GM19438 (cell line): Measurements from ENCODE around the gene STX12.
"Not testable (repeated sequence)": the region's sequence is repeated elsewhere in the genome, so short reads cannot be mapped to it uniquely, and the experiment has no call there.

Experiments used
- ATAC-seq: cut with Tn5 transposase; IDR thresholded peaks from one replicate; pipeline ENCODE4 v1.9.1; 2021; ENCODE audit warnings: low read depth; ENCODE audit not compliant: unreplicated experiment

The STX12 gene

GRCh38 chr1:27864264-27864895 lies 91.4 kb downstream of the STX12 start:
- ATAC-seq: no peak

GRCh38 chr1:27865821-27866220 lies 92.8 kb downstream of the STX12 start:
- ATAC-seq: no peak

GRCh38 chr1:27868556-27868931 lies 95.5 kb downstream of the STX12 start:
- no peak for ATAC-seq

GRCh38 chr1:27868932-27869718 lies 96.1 kb downstream of the STX12 start:
- no peak for ATAC-seq

- no peak for ATAC-seq
Observed at GRCh38 chr1:27869719-27870085, 96.7 kb downstream of the STX12 start.

GRCh38 chr1:27871076-27871475 lies 98.1 kb downstream of the STX12 start:
- ATAC-seq: not testable (repeated sequence)

- no peak for ATAC-seq
Observed at GRCh38 chr1:27872059-27872801, 99.2 kb downstream of the STX12 start, which contains the start of gene THEMIS2. THEMIS2 (plus strand) TSS chr1:27872544; CDS start chr1:27872572, 28 bp downstream.

GRCh38 chr1:27872802-27873551 lies 100.0 kb downstream of the STX12 start:
- ATAC-seq: no peak

- no peak for ATAC-seq
Observed at GRCh38 chr1:27873671-27874384, 100.8 kb downstream of the STX12 start.
